SKM-1 (cell line): ENCODE data around the gene SLC26A1.

Source experiments
- DNase-seq: peaks from one replicate; lab custom pipeline; 2025; ENCODE audit not compliant: unreplicated experiment; lab: John Stamatoyannopoulos, UW

Gene SLC26A1

GRCh38 chr4:1028574-1029220 is 35.5 kb upstream of the SLC26A1 start:
- no peak for DNase-seq

GRCh38 chr4:1027915-1028238 is 34.7 kb upstream of the SLC26A1 start:
- no peak for DNase-seq

- DNase-seq: no peak
Measured at GRCh38 chr4:1027219-1027914, 34.2 kb upstream of the SLC26A1 start.

- no peak for DNase-seq
Measured at GRCh38 chr4:1026115-1026514, 32.9 kb upstream of the SLC26A1 start.

- no peak for DNase-seq
Measured at GRCh38 chr4:1024882-1025545, 31.8 kb upstream of the SLC26A1 start.

GRCh38 chr4:1023895-1024740 is 30.9 kb upstream of the SLC26A1 start:
- DNase-seq: no peak

- no peak for DNase-seq
Measured at GRCh38 chr4:1023075-1023640, 30.0 kb upstream of the SLC26A1 start.

GRCh38 chr4:1022739-1023066 is 29.5 kb upstream of the SLC26A1 start:
- DNase-seq: no peak

GRCh38 chr4:1022051-1022738 is 29.0 kb upstream of the SLC26A1 start:
- no peak for DNase-seq

- no peak for DNase-seq
Measured at GRCh38 chr4:1021386-1022050, 28.3 kb upstream of the SLC26A1 start.

GRCh38 chr4:1019729-1020470 is 26.7 kb upstream of the SLC26A1 start:
- no peak for DNase-seq

GRCh38 chr4:1019320-1019719 is 26.1 kb upstream of the SLC26A1 start:
- no peak for DNase-seq

- DNase-seq: no peak
Measured at GRCh38 chr4:1018147-1019020, 25.2 kb upstream of the SLC26A1 start.

- DNase-seq: no peak
Measured at GRCh38 chr4:1017706-1018105, 24.5 kb upstream of the SLC26A1 start.

- no peak for DNase-seq
Measured at GRCh38 chr4:1017211-1017610, 24.0 kb upstream of the SLC26A1 start.

- DNase-seq: no peak
Measured at GRCh38 chr4:1015746-1016145, 22.5 kb upstream of the SLC26A1 start.

GRCh38 chr4:1015179-1015578 is 22.0 kb upstream of the SLC26A1 start:
- no peak for DNase-seq

GRCh38 chr4:1014291-1015167 is 21.3 kb upstream of the SLC26A1 start:
- DNase-seq: no peak
